GM20000 (cell line): ENCODE measurements around the gene DHRSX.
"Not testable (repeated sequence)": the region's sequence is repeated elsewhere in the genome, so short reads cannot be mapped to it uniquely, and the experiment has no call there.

Source experiments
- DNase-seq: peaks from one replicate; pipeline ENCODE4 v3.0.0; 2012; ENCODE audit warnings: low spot score
- CTCF ChIP-seq: IDR thresholded peaks from 2 replicates; pipeline ENCODE4 v1.5.1; 2012; ENCODE audit warnings: mild to moderate bottlenecking, control low read depth; ENCODE audit errors: extremely low read depth, missing control alignments

Gene DHRSX

GRCh38 chrX:2461711-2462016, 39.1 kb downstream of the DHRSX start:
- no peak for TF ChIP-seq CTCF
- DNase-seq = no peak

GRCh38 chrX:2460821-2461710, 39.7 kb downstream of the DHRSX start:
- DNase-seq = not testable (repeated sequence)

- DNase-seq = not testable (repeated sequence)
These were observed 40.7 kb downstream of the DHRSX start for GRCh38 chrX:2460048-2460447.

- TF ChIP-seq CTCF = no peak
These were observed 42.5 kb downstream of the DHRSX start for GRCh38 chrX:2458309-2458708.

GRCh38 chrX:2457289-2458133, 43.3 kb downstream of the DHRSX start:
- no peak for DNase-seq
- TF ChIP-seq CTCF = no peak

More at GRCh38 chrX:2458309-2458708, 42.5 kb downstream of the DHRSX start:
- DNase-seq = no peak

- DNase-seq = not testable (repeated sequence)
These were observed 44.7 kb downstream of the DHRSX start for GRCh38 chrX:2456091-2456490.

- not testable (repeated sequence) for DNase-seq
These were observed 46.2 kb downstream of the DHRSX start for GRCh38 chrX:2454620-2455019.

GRCh38 chrX:2452799-2453198, 48.0 kb downstream of the DHRSX start:
- TF ChIP-seq CTCF = no peak
- DNase-seq = no peak

- DNase-seq = no peak
- no peak for TF ChIP-seq CTCF
These were observed 48.4 kb downstream of the DHRSX start for GRCh38 chrX:2452317-2452784.
